Measurements from ENCODE around the gene RTCA.
A peak's percentile ranks its signal among the peaks of the same experiment; 100 is the strongest.
"Not testable (repeated sequence)": the region's sequence is repeated elsewhere in the genome, so short reads cannot be mapped to it uniquely, and the experiment has no call there.

Gene RTCA

GRCh38 chr1:100265931-100266740 is at the start of gene RTCA:
Gene RTCA, plus strand, starts transcription at chr1:100266216. Its CDS starts 160 bp downstream, at chr1:100266376.
- DNase-seq (ENCODE audit: low read depth in 2 of 2): peak; percentile 93 to 95

GRCh38 chr1:100217834-100218233 is 48.2 kb upstream of the RTCA start:
- DNase-seq (ENCODE audit: low read depth in 2 of 2): no peak

GRCh38 chr1:100219457-100219856 is 46.6 kb upstream of the RTCA start:
- DNase-seq (ENCODE audit: low read depth in 2 of 2): no peak

GRCh38 chr1:100219883-100220282 is 46.1 kb upstream of the RTCA start:
- DNase-seq (ENCODE audit: low read depth in 2 of 2): no peak

- DNase-seq (ENCODE audit: low read depth in 2 of 2): no peak
These were observed 43.6 kb upstream of the RTCA start for GRCh38 chr1:100222428-100222827.

GRCh38 chr1:100229681-100230443 is 36.2 kb upstream of the RTCA start:
- no peak for DNase-seq (ENCODE audit: low read depth in 2 of 2)

GRCh38 chr1:100230765-100231164 is 35.3 kb upstream of the RTCA start:
- DNase-seq (ENCODE audit: low read depth in 2 of 2): no peak

GRCh38 chr1:100231721-100232120 is 34.3 kb upstream of the RTCA start:
- DNase-seq (ENCODE audit: low read depth in 2 of 2): no peak

- DNase-seq (ENCODE audit: low read depth in 2 of 2): no peak
These were observed 33.9 kb upstream of the RTCA start for GRCh38 chr1:100232156-100232555.

GRCh38 chr1:100233566-100233965 is 32.5 kb upstream of the RTCA start:
- not testable (repeated sequence) for DNase-seq (ENCODE audit: low read depth in 2 of 2)

GRCh38 chr1:100234432-100234831 is 31.6 kb upstream of the RTCA start:
- DNase-seq (ENCODE audit: low read depth in 2 of 2): no peak

GRCh38 chr1:100237091-100237490 is 28.9 kb upstream of the RTCA start:
- no peak for DNase-seq (ENCODE audit: low read depth in 2 of 2)

- no peak for DNase-seq (ENCODE audit: low read depth in 2 of 2)
These were observed 26.1 kb upstream of the RTCA start for GRCh38 chr1:100239961-100240360.

GRCh38 chr1:100240631-100241030 is 25.4 kb upstream of the RTCA start:
- no peak for DNase-seq (ENCODE audit: low read depth in 2 of 2)

- DNase-seq (ENCODE audit: low read depth in 2 of 2): no peak
These were observed 19.3 kb upstream of the RTCA start for GRCh38 chr1:100246738-100247137.

GRCh38 chr1:100249155-100249536 is 16.9 kb upstream of the RTCA start:
- DNase-seq (ENCODE audit: low read depth in 2 of 2): no peak

GRCh38 chr1:100249537-100250257 is 16.3 kb upstream of the RTCA start, which contains the start of gene DBT:
Gene DBT, minus strand, starts transcription at chr1:100249834. Its CDS starts 14 bp downstream, at chr1:100249820.
- peak; percentile 86 to 88 for DNase-seq (ENCODE audit: low read depth in 2 of 2)

- no peak for DNase-seq (ENCODE audit: low read depth in 2 of 2)
These were observed 15.8 kb upstream of the RTCA start for GRCh38 chr1:100250264-100250663.

- DNase-seq (ENCODE audit: low read depth in 2 of 2): no peak
These were observed 15.2 kb upstream of the RTCA start for GRCh38 chr1:100250807-100251206.

- no peak for DNase-seq (ENCODE audit: low read depth in 2 of 2)
These were observed 13.1 kb upstream of the RTCA start for GRCh38 chr1:100252901-100253300.

- no peak for DNase-seq (ENCODE audit: low read depth in 2 of 2)
These were observed 12.5 kb upstream of the RTCA start for GRCh38 chr1:100253552-100253951.

- DNase-seq (ENCODE audit: low read depth in 2 of 2): not testable (repeated sequence)
These were observed 9.7 kb upstream of the RTCA start for GRCh38 chr1:100256273-100256672.

Measured in activated CD4-positive, alpha-beta T cell treated with anti-CD3 and anti-CD28 coated beads for 24 hours (primary cell).